HEK293 (cell line): ENCODE results near the gene OLFM3.

Experiments used
- BCL6B ChIP-seq: fragments of 450-650 bp; formaldehyde crosslinking; IDR thresholded peaks from 2 replicates; pipeline ENCODE4 v1.5.1; 2017; ENCODE audit warnings: missing biosample characterization, missing genetic modification characterization
- CTCF ChIP-seq: fragments of 450-650 bp; formaldehyde crosslinking; IDR thresholded peaks from 2 replicates; pipeline ENCODE4 v1.5.1; 2016; ENCODE audit warnings: missing biosample characterization, missing genetic modification characterization
- KLF17 ChIP-seq: fragments of 450-650 bp; formaldehyde crosslinking; IDR thresholded peaks from 2 replicates; pipeline ENCODE4 v1.5.1; 2016; ENCODE audit warnings: missing biosample characterization, missing genetic modification characterization
- PBX3 ChIP-seq: sonication (generic); formaldehyde crosslinking; IDR thresholded peaks from 2 replicates; pipeline ENCODE4 v1.8.1; 2022; ENCODE audit warnings: mild to moderate bottlenecking, moderate library complexity, missing genetic modification reagents
- ZBTB7A ChIP-seq: fragments of 450-650 bp; formaldehyde crosslinking; IDR thresholded peaks from 2 replicates; pipeline ENCODE4 v1.5.1; 2016; ENCODE audit warnings: low read depth, missing biosample characterization, missing genetic modification characterization
- ZEB2 ChIP-seq: fragments of 450-650 bp; formaldehyde crosslinking; IDR thresholded peaks from 2 replicates; pipeline ENCODE4 v1.5.1; 2016; ENCODE audit warnings: missing biosample characterization, missing genetic modification characterization
- ZNF280D ChIP-seq: fragments of 450-650 bp; formaldehyde crosslinking; IDR thresholded peaks from 2 replicates; pipeline ENCODE4 v1.5.1; 2016; ENCODE audit warnings: missing biosample characterization, missing genetic modification characterization
- ZNF513 ChIP-seq: fragments of 450-650 bp; IDR thresholded peaks from 2 replicates; pipeline ENCODE4 v1.5.1; 2018; ENCODE audit warnings: missing biosample characterization, missing genetic modification characterization

GRCh38 chr1:101816262-101816661 is 180.5 kb downstream of the OLFM3 start:
- TF ChIP-seq CTCF (tag by site-specific recombination), result no peak
- TF ChIP-seq PBX3 (CRISPR knock-in tag), result no peak
- no peak for TF ChIP-seq BCL6B (tag by site-specific recombination)
- no peak for TF ChIP-seq ZNF280D (tag by site-specific recombination)
- no peak for TF ChIP-seq ZNF513
- no peak for TF ChIP-seq KLF17 (tag by site-specific recombination)
- TF ChIP-seq ZEB2 (tag by site-specific recombination), result no peak
- no peak for TF ChIP-seq ZBTB7A
